BE2C (cell line): ENCODE results near the gene ODC1.

Experiments
- DNase-seq: peaks from one replicate; pipeline ENCODE4 v3.0.0-alpha.2; 2020
- H3K27me3 ChIP-seq: fragments of 250-450 bp; sonication (Bioruptor Pico); 2 replicates; pipeline ENCODE4 v1.5.1; 2020; ENCODE audit warnings: mild to moderate bottlenecking
- H3K36me3 ChIP-seq: fragments of 250-450 bp; sonication (Bioruptor Pico); 2 replicates; pipeline ENCODE4 v1.5.1; 2020; ENCODE audit warnings: mild to moderate bottlenecking
- H3K4me1 ChIP-seq: fragments of 250-450 bp; sonication (Bioruptor Pico); 2 replicates; pipeline ENCODE4 v1.5.1; 2020
- H3K4me3 ChIP-seq: 2 replicates; pipeline ENCODE4 v1.5.1; 2011; ENCODE audit warnings: low read depth, low read length
- H3K9me3 ChIP-seq: fragments of 250-450 bp; sonication (Bioruptor Pico); 2 replicates; pipeline ENCODE4 v1.5.1; 2020
- TF ChIP-seq, protein P1 (sequence below): IDR thresholded peaks from 2 replicates; pipeline ENCODE4 v1.5.1; 2012; ENCODE audit warnings: mild to moderate bottlenecking, low read depth, low read length

The ODC1 gene

GRCh38 chr2:10396464-10396863, 51.7 kb downstream of the ODC1 start:
- Histone ChIP-seq H3K27me3 (no peaks in the 10 kb centered on the region), H3K4me3 (no peak overlapping the region), H3K4me1 (peaks cover 26% of the 10 kb centered on the region), H3K9me3 (no peaks in the 10 kb centered on the region), H3K36me3 (peaks cover 15% of the 10 kb centered on the region)
- no peak for DNase-seq
- TF ChIP-seq, protein P1, sequence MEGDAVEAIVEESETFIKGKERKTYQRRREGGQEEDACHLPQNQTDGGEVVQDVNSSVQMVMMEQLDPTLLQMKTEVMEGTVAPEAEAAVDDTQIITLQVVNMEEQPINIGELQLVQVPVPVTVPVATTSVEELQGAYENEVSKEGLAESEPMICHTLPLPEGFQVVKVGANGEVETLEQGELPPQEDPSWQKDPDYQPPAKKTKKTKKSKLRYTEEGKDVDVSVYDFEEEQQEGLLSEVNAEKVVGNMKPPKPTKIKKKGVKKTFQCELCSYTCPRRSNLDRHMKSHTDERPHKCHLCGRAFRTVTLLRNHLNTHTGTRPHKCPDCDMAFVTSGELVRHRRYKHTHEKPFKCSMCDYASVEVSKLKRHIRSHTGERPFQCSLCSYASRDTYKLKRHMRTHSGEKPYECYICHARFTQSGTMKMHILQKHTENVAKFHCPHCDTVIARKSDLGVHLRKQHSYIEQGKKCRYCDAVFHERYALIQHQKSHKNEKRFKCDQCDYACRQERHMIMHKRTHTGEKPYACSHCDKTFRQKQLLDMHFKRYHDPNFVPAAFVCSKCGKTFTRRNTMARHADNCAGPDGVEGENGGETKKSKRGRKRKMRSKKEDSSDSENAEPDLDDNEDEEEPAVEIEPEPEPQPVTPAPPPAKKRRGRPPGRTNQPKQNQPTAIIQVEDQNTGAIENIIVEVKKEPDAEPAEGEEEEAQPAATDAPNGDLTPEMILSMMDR: no peak

- DNase-seq: no peak
- Histone ChIP-seq H3K36me3 (peaks cover 15% of the 10 kb centered on the region), H3K4me1 (peaks cover 29% of the 10 kb centered on the region), H3K4me3 (no peak overlapping the region), H3K27me3 (no peaks in the 10 kb centered on the region), H3K9me3 (no peaks in the 10 kb centered on the region)
- TF ChIP-seq, protein P1: no peak
Observed at GRCh38 chr2:10395893-10396292, 52.2 kb downstream of the ODC1 start.

DNA sequence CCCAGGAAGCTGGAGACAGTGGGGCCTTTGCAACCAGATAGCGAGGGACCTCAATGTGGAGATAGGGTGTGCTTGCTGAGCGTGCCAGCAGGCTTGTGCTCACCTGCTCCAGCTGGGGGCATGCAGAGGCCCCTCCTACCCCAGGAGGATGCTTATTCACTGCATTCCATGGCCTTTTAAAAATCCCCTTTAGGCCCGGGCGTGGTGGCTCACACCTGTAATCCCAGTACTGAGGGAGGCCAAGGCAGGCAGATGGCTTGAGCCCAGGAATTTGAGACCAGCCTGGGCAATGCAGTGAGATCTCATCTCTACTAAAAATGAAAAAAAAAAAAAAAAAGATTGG, 54.5 kb downstream of the ODC1 start:
- Histone ChIP-seq H3K9me3 (no peaks in the 10 kb centered on the region), H3K36me3 (no peaks in the 10 kb centered on the region; the same call in 1 of the 2 replicates), H3K4me1 (peaks cover 45% of the 10 kb centered on the region), H3K27me3 (no peaks in the 10 kb centered on the region), H3K4me3 (no peak overlapping the region)
- TF ChIP-seq, protein P1: no peak
- no peak for DNase-seq

DNA sequence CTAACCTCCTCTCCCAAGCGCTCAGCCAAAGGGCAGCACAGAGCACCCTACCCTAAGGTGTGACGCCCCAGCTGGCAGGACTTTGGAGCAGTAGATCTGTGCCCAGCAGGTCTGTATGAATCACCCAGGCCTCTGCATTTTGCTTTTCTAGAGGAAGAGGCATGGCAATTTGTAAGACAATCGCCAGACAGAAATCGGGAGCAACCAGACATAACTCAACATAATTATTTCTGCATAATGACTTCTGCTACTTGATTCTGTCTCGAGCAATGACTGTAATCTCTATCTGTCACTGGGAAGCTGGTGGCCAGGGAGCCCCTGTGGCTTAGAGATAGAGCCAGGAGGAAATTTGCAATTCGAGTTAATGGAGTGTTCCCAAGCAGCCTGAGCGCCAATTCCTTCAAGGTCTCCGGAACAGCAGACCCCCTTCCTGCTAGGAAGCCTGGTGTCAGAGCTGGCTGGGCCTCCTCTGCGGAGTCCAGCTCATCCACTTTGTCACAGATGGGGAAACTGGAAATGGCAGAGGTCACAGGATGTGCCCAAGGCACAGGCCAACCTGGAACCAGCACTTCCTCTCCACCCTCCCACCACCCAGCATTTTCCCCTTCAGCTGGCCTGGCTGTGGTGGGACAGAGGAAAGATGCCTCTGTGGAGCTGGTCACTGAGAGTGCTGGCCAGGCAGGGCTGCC, 55.0 kb downstream of the ODC1 start:
- Histone ChIP-seq H3K36me3 (no peaks in the 10 kb centered on the region), H3K4me3 (no peak overlapping the region), H3K27me3 (no peaks in the 10 kb centered on the region), H3K9me3 (no peaks in the 10 kb centered on the region), H3K4me1 (peaks cover 45% of the 10 kb centered on the region)
- peak; percentile 88 for DNase-seq
- TF ChIP-seq, protein P1: no peak

DNA sequence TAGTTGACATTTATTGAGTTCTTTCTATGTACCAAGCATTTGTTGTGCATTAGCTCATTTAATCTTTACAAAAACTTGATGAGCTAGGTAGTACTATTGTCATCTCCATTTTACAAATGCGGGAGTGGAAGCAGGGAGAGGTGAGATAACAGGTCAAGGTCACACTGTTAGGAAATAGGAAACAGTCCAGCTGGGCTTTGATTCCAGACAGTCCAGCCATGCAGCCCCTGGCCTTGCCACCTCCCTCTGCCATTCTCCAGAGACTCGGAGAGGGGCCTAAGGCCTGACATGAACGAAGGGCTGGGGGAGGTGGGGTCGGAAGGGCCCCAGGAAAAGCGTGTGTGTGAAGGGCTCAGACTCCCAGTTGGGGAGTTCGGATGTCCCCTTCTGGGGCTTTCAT, 55.6 kb downstream of the ODC1 start:
- H3K4me1 ChIP-seq: peaks cover 45% of the 10 kb centered on the region
- TF ChIP-seq, protein P1: no peak
- H3K9me3 ChIP-seq: no peaks in the 10 kb centered on the region
- H3K4me3 ChIP-seq: no peak overlapping the region
- no peaks in the 10 kb centered on the region for H3K27me3 ChIP-seq
- no peaks in the 10 kb centered on the region for H3K36me3 ChIP-seq
- DNase-seq: no peak

GRCh38 chr2:10392100-10392499, 56.0 kb downstream of the ODC1 start:
- TF ChIP-seq, protein P1: no peak
- no peak for DNase-seq
- Histone ChIP-seq H3K4me3 (no peak overlapping the region), H3K9me3 (no peaks in the 10 kb centered on the region), H3K27me3 (no peaks in the 10 kb centered on the region), H3K4me1 (peaks cover 45% of the 10 kb centered on the region), H3K36me3 (no peaks in the 10 kb centered on the region)
